DND-41 (cell line): ENCODE measurements around the gene SLC12A7.

ENCODE experiments used
- CTCF ChIP-seq: IDR thresholded peaks from 2 replicates; pipeline ENCODE4 v1.5.1; 2012; ENCODE audit warnings: borderline replicate concordance, low read length, moderate library complexity, mild to moderate bottlenecking; ENCODE audit not compliant: poor library complexity, severe bottlenecking; ENCODE audit errors: extremely low read depth
- EZH2 ChIP-seq: IDR thresholded peaks from 3 replicates; pipeline ENCODE4 v1.6.1; 2012; ENCODE audit warnings: borderline replicate concordance, low read depth, mild to moderate bottlenecking, moderate library complexity, low read length, inconsistent platforms; ENCODE audit not compliant: severe bottlenecking

GRCh38 chr5:1030801-1031271 lies 81.0 kb downstream of the SLC12A7 start:
- TF ChIP-seq CTCF, result no peak
- TF ChIP-seq EZH2, result no peak
